Mucosa of rectum (tissue), 2 donors: ENCODE results near the gene VAV2.
A peak's percentile ranks its signal among the peaks of the same experiment; 100 is the strongest.

Experiments
- H3K27ac ChIP-seq, 2 donors: one replicate each; pipeline ENCODE4 v1.7.0; 2013; ENCODE audit warnings: inconsistent platforms in 2 of 2, low read depth in 2 of 2, low read length in 2 of 2
- H3K27me3 ChIP-seq, 2 donors: one replicate each; pipeline ENCODE4 v1.7.0; 2013; ENCODE audit warnings: low read length in 2 of 2; ENCODE audit not compliant: control insufficient read depth in 2 of 2, insufficient read depth in 2 of 2
- H3K36me3 ChIP-seq, 2 donors: one replicate each; pipeline ENCODE4 v1.7.0; 2013; ENCODE audit warnings: low read length in 2 of 2; ENCODE audit not compliant: control insufficient read depth in 2 of 2, insufficient read depth in 2 of 2
- H3K4me1 ChIP-seq, 2 donors: one replicate each; pipeline ENCODE4 v1.7.0; 2013; ENCODE audit warnings: low read length in 2 of 2, mild to moderate bottlenecking in 1 of 2; ENCODE audit not compliant: control insufficient read depth in 2 of 2, insufficient read depth in 2 of 2
- H3K4me3 ChIP-seq, 2 donors: one replicate each; pipeline ENCODE4 v1.7.0; 2013; ENCODE audit warnings: low read length in 2 of 2
- H3K9ac ChIP-seq, 2 donors: one replicate each; pipeline ENCODE4 v1.7.0; 2013; ENCODE audit warnings: low read length in 2 of 2, low read depth in 1 of 2, mild to moderate bottlenecking in 1 of 2
- H3K9me3 ChIP-seq, 2 donors: one replicate each; pipeline ENCODE4 v1.7.0; 2013; ENCODE audit warnings: low read length in 2 of 2; ENCODE audit not compliant: control insufficient read depth in 2 of 2
- donor health status: healthy.
- donor health status: Normal muscosa, but diverticular disease.

VAV2 gene

GRCh38 chr9:133980864-133981588, 11.1 kb downstream of the VAV2 start:
- Histone ChIP-seq H3K36me3 (no peaks in the 10 kb centered on the region), H3K4me3 (no peak overlapping the region), H3K9me3 (no peaks in the 10 kb centered on the region), H3K4me1 (peaks cover 0 to 9% of the 10 kb centered on the region in 2 donors), H3K27me3 (no peaks in the 10 kb centered on the region), H3K9ac (no peak overlapping the region), H3K27ac (peak overlapping the region in 1 of 2 donors; percentile 61)

GRCh38 chr9:133979921-133980863, 11.9 kb downstream of the VAV2 start:
- H3K4me3 ChIP-seq: no peak overlapping the region

GRCh38 chr9:133979273-133979920, 12.7 kb downstream of the VAV2 start:
- no peaks in the 10 kb centered on the region for H3K27me3 ChIP-seq
- H3K4me1 ChIP-seq: peaks cover 3 to 14% of the 10 kb centered on the region in 2 donors
- H3K4me3 ChIP-seq: no peak overlapping the region
- H3K27ac ChIP-seq: peak overlapping the region; percentile 22 to 61
- H3K9ac ChIP-seq: peak overlapping the region in 1 of 2 donors; percentile 17
- H3K9me3 ChIP-seq: no peaks in the 10 kb centered on the region
- H3K36me3 ChIP-seq: peaks cover 0 to 2% of the 10 kb centered on the region in 2 donors

More at GRCh38 chr9:133979921-133980863, 11.9 kb downstream of the VAV2 start:
- Histone ChIP-seq H3K27me3 (no peaks in the 10 kb centered on the region), H3K9me3 (no peaks in the 10 kb centered on the region), H3K9ac (peak overlapping the region in 1 of 2 donors; percentile 17), H3K27ac (peak overlapping the region; percentile 22 to 61), H3K36me3 (no peaks in the 10 kb centered on the region), H3K4me1 (peaks cover 0 to 9% of the 10 kb centered on the region in 2 donors)

- Histone ChIP-seq H3K27ac (peak overlapping the region in 1 of 2 donors; percentile 61), H3K4me1 (peaks cover 7 to 18% of the 10 kb centered on the region in 2 donors)
These were observed 13.2 kb downstream of the VAV2 start for GRCh38 chr9:133978899-133979272.

GRCh38 chr9:133978226-133978898, 13.8 kb downstream of the VAV2 start:
- H3K36me3 ChIP-seq: peaks cover 0 to 2% of the 10 kb centered on the region in 2 donors
- H3K9me3 ChIP-seq: no peaks in the 10 kb centered on the region
- H3K9ac ChIP-seq: no peak overlapping the region
- H3K4me1 ChIP-seq: peaks cover 12 to 23% of the 10 kb centered on the region in 2 donors
- H3K27me3 ChIP-seq: no peaks in the 10 kb centered on the region
- H3K27ac ChIP-seq: no peak overlapping the region
- no peak overlapping the region for H3K4me3 ChIP-seq

More at GRCh38 chr9:133978899-133979272, 13.2 kb downstream of the VAV2 start:
- Histone ChIP-seq H3K36me3 (peaks cover 0 to 2% of the 10 kb centered on the region in 2 donors), H3K27me3 (no peaks in the 10 kb centered on the region), H3K4me3 (no peak overlapping the region), H3K9ac (no peak overlapping the region), H3K9me3 (no peaks in the 10 kb centered on the region)

GRCh38 chr9:133977421-133978201, 14.5 kb downstream of the VAV2 start:
- Histone ChIP-seq H3K9me3 (no peaks in the 10 kb centered on the region), H3K4me3 (no peak overlapping the region), H3K36me3 (peaks cover 0 to 2% of the 10 kb centered on the region in 2 donors), H3K4me1 (peaks cover 19 to 31% of the 10 kb centered on the region in 2 donors), H3K9ac (no peak overlapping the region), H3K27ac (no peak overlapping the region), H3K27me3 (no peaks in the 10 kb centered on the region)

GRCh38 chr9:133976887-133977286, 15.2 kb downstream of the VAV2 start:
- H3K27ac ChIP-seq: no peak overlapping the region
- no peaks in the 10 kb centered on the region for H3K9me3 ChIP-seq
- peaks cover 25 to 35% of the 10 kb centered on the region in 2 donors for H3K4me1 ChIP-seq
- H3K36me3 ChIP-seq: peaks cover 0 to 2% of the 10 kb centered on the region in 2 donors
- no peaks in the 10 kb centered on the region for H3K27me3 ChIP-seq
- no peak overlapping the region for H3K4me3 ChIP-seq
- no peak overlapping the region for H3K9ac ChIP-seq

GRCh38 chr9:133976191-133976861, 15.8 kb downstream of the VAV2 start:
- no peak overlapping the region for H3K27ac ChIP-seq
- H3K36me3 ChIP-seq: peaks cover 0 to 2% of the 10 kb centered on the region in 2 donors
- H3K4me1 ChIP-seq: peaks cover 31 to 40% of the 10 kb centered on the region in 2 donors

More at GRCh38 chr9:133976191-133976861, 15.8 kb downstream of the VAV2 start:
- Histone ChIP-seq H3K9me3 (no peaks in the 10 kb centered on the region), H3K4me3 (no peak overlapping the region), H3K27me3 (no peaks in the 10 kb centered on the region), H3K9ac (no peak overlapping the region)
